DMS153 (cell line): ENCODE data around the gene ITGB7.

Experiments
- DNase-seq: peaks from one replicate; lab custom pipeline; 2025; lab: John Stamatoyannopoulos, UW

Gene ITGB7

GRCh38 chr12:53143355-53143754, 63.7 kb downstream of the ITGB7 start:
- DNase-seq, result no peak
